Subcutaneous abdominal adipose tissue (tissue), 5 donors: Measurements from ENCODE around the gene ADAMTS17.

Experiments
- H3K27ac ChIP-seq: one replicate; pipeline ENCODE4 v1.7.0; 2013; ENCODE audit warnings: low read depth, mild to moderate bottlenecking, inconsistent platforms, low read length, moderate library complexity
- H3K27me3 ChIP-seq, 5 donors: one replicate each; pipeline ENCODE4 v1.7.0; 2013; ENCODE audit warnings: low read length in 5 of 5, inconsistent platforms in 1 of 5; ENCODE audit not compliant: control insufficient read depth in 5 of 5, insufficient read depth in 4 of 5
- H3K36me3 ChIP-seq, 5 donors: one replicate each; pipeline ENCODE4 v1.7.0; 2013; ENCODE audit warnings: low read length in 5 of 5; ENCODE audit not compliant: control insufficient read depth in 5 of 5, insufficient read depth in 5 of 5
- H3K4me1 ChIP-seq, 5 donors: one replicate each; pipeline ENCODE4 v1.7.0; 2013; ENCODE audit warnings: low read length in 5 of 5, mild to moderate bottlenecking in 3 of 5, moderate library complexity in 1 of 5; ENCODE audit not compliant: control insufficient read depth in 5 of 5, insufficient read depth in 5 of 5
- H3K4me3 ChIP-seq, 5 donors: one replicate each; pipeline ENCODE4 v1.7.0; 2013; ENCODE audit warnings: low read length in 5 of 5, low read depth in 1 of 5
- H3K9ac ChIP-seq, 5 donors: one replicate each; pipeline ENCODE4 v1.7.0; 2013; ENCODE audit warnings: low read length in 5 of 5, mild to moderate bottlenecking in 4 of 5, moderate library complexity in 3 of 5
- H3K9me3 ChIP-seq, 5 donors: one replicate each; pipeline ENCODE4 v1.7.0; 2013; ENCODE audit warnings: low read length in 5 of 5; ENCODE audit not compliant: control insufficient read depth in 5 of 5
- donor health status: healthy.
- donor health status: healthy.
- donor health status: healthy.
- donor health status: healthy.
- donor health status: healthy.

Gene ADAMTS17

GRCh38 chr15:99956820-99957641 is 384.7 kb downstream of the ADAMTS17 start:
- H3K36me3 ChIP-seq: no peaks in the 10 kb centered on the region
- H3K4me1 ChIP-seq: peaks cover 0 to 7% (median 0%) of the 10 kb centered on the region in 5 donors
- H3K27me3 ChIP-seq: peaks cover 0 to 7% (median 2%) of the 10 kb centered on the region in 5 donors
- no peak overlapping the region for H3K4me3 ChIP-seq
- peaks cover 0 to 7% (median 0%) of the 10 kb centered on the region in 5 donors for H3K9me3 ChIP-seq
- no peak overlapping the region for H3K9ac ChIP-seq
- H3K27ac ChIP-seq: no peak overlapping the region

- Histone ChIP-seq H3K4me1 (peaks cover 0 to 7% (median 0%) of the 10 kb centered on the region in 5 donors), H3K27ac (no peak overlapping the region), H3K36me3 (no peaks in the 10 kb centered on the region), H3K4me3 (no peak overlapping the region), H3K9ac (no peak overlapping the region), H3K9me3 (peaks cover 0 to 7% (median 0%) of the 10 kb centered on the region in 5 donors), H3K27me3 (peaks cover 0 to 7% (median 2%) of the 10 kb centered on the region in 5 donors)
Measured at GRCh38 chr15:99956022-99956775, 385.6 kb downstream of the ADAMTS17 start.

- no peak overlapping the region for H3K27ac ChIP-seq
- H3K4me3 ChIP-seq: no peak overlapping the region
- peaks cover 0 to 3% (median 0%) of the 10 kb centered on the region in 5 donors for H3K27me3 ChIP-seq
Measured at GRCh38 chr15:99955532-99955931, 386.2 kb downstream of the ADAMTS17 start.

GRCh38 chr15:99955181-99955525 is 386.6 kb downstream of the ADAMTS17 start:
- H3K27me3 ChIP-seq: peaks cover 0 to 3% (median 0%) of the 10 kb centered on the region in 5 donors
- no peak overlapping the region for H3K9ac ChIP-seq
- no peak overlapping the region for H3K4me3 ChIP-seq
- H3K36me3 ChIP-seq: no peaks in the 10 kb centered on the region
- H3K9me3 ChIP-seq: peaks cover 0 to 7% (median 0%) of the 10 kb centered on the region in 5 donors
- H3K27ac ChIP-seq: no peak overlapping the region
- peaks cover 0 to 7% (median 0%) of the 10 kb centered on the region in 5 donors for H3K4me1 ChIP-seq

More at GRCh38 chr15:99955532-99955931, 386.2 kb downstream of the ADAMTS17 start:
- no peaks in the 10 kb centered on the region for H3K36me3 ChIP-seq
- peaks cover 0 to 7% (median 0%) of the 10 kb centered on the region in 5 donors for H3K4me1 ChIP-seq
- H3K9ac ChIP-seq: no peak overlapping the region
- H3K9me3 ChIP-seq: peaks cover 0 to 7% (median 0%) of the 10 kb centered on the region in 5 donors

- Histone ChIP-seq H3K4me1 (peaks cover 0 to 7% (median 0%) of the 10 kb centered on the region in 5 donors), H3K9ac (no peak overlapping the region), H3K4me3 (no peak overlapping the region), H3K27me3 (no peaks in the 10 kb centered on the region), H3K9me3 (peaks cover 0 to 7% (median 0%) of the 10 kb centered on the region in 5 donors), H3K27ac (no peak overlapping the region), H3K36me3 (no peaks in the 10 kb centered on the region)
Measured at GRCh38 chr15:99954361-99955180, 387.2 kb downstream of the ADAMTS17 start.

- Histone ChIP-seq H3K4me1 (peaks cover 0 to 7% (median 0%) of the 10 kb centered on the region in 5 donors), H3K9me3 (peaks cover 0 to 7% (median 0%) of the 10 kb centered on the region in 5 donors), H3K4me3 (no peak overlapping the region), H3K36me3 (no peaks in the 10 kb centered on the region), H3K27me3 (no peaks in the 10 kb centered on the region), H3K9ac (no peak overlapping the region), H3K27ac (no peak overlapping the region)
Measured at GRCh38 chr15:99953886-99954285, 387.9 kb downstream of the ADAMTS17 start.

- H3K27me3 ChIP-seq: no peaks in the 10 kb centered on the region
- no peak overlapping the region for H3K27ac ChIP-seq
- H3K9me3 ChIP-seq: peaks cover 0 to 7% (median 1%) of the 10 kb centered on the region in 5 donors
- no peak overlapping the region for H3K9ac ChIP-seq
- no peaks in the 10 kb centered on the region for H3K36me3 ChIP-seq
- H3K4me1 ChIP-seq: peaks cover 0 to 6% (median 0%) of the 10 kb centered on the region in 5 donors
- H3K4me3 ChIP-seq: no peak overlapping the region
Measured at GRCh38 chr15:99951511-99951910, 390.3 kb downstream of the ADAMTS17 start.

GRCh38 chr15:99944131-99944530 is 397.6 kb downstream of the ADAMTS17 start:
- Histone ChIP-seq H3K27me3 (no peaks in the 10 kb centered on the region), H3K27ac (no peak overlapping the region), H3K4me1 (no peaks in the 10 kb centered on the region), H3K9ac (no peak overlapping the region), H3K4me3 (no peak overlapping the region), H3K36me3 (no peaks in the 10 kb centered on the region), H3K9me3 (peaks cover 4 to 30% (median 17%) of the 10 kb centered on the region in 5 donors)

- Histone ChIP-seq H3K27me3 (no peaks in the 10 kb centered on the region), H3K27ac (no peak overlapping the region), H3K9me3 (peaks cover 4 to 30% (median 17%) of the 10 kb centered on the region in 5 donors), H3K9ac (no peak overlapping the region), H3K4me1 (no peaks in the 10 kb centered on the region), H3K36me3 (no peaks in the 10 kb centered on the region), H3K4me3 (no peak overlapping the region)
Measured at GRCh38 chr15:99943466-99943865, 398.3 kb downstream of the ADAMTS17 start.
